GM20000 (cell line): Measurements from ENCODE around the gene TEKT5.
A peak's percentile ranks its signal among the peaks of the same experiment; 100 is the strongest.

Experiments used
- DNase-seq: peaks from one replicate; pipeline ENCODE4 v3.0.0; 2012; ENCODE audit warnings: low spot score
- TF ChIP-seq, protein P1 (sequence below): IDR thresholded peaks from 2 replicates; pipeline ENCODE4 v1.5.1; 2012; ENCODE audit warnings: mild to moderate bottlenecking, control low read depth; ENCODE audit errors: extremely low read depth, missing control alignments

TEKT5 gene

GRCh38 chr16:10620120-10620519, 74.6 kb downstream of the TEKT5 start:
- TF ChIP-seq, protein P1, sequence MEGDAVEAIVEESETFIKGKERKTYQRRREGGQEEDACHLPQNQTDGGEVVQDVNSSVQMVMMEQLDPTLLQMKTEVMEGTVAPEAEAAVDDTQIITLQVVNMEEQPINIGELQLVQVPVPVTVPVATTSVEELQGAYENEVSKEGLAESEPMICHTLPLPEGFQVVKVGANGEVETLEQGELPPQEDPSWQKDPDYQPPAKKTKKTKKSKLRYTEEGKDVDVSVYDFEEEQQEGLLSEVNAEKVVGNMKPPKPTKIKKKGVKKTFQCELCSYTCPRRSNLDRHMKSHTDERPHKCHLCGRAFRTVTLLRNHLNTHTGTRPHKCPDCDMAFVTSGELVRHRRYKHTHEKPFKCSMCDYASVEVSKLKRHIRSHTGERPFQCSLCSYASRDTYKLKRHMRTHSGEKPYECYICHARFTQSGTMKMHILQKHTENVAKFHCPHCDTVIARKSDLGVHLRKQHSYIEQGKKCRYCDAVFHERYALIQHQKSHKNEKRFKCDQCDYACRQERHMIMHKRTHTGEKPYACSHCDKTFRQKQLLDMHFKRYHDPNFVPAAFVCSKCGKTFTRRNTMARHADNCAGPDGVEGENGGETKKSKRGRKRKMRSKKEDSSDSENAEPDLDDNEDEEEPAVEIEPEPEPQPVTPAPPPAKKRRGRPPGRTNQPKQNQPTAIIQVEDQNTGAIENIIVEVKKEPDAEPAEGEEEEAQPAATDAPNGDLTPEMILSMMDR = no peak

GRCh38 chr16:10619271-10619849, 75.4 kb downstream of the TEKT5 start:
- DNase-seq = peak; percentile 51
- TF ChIP-seq, protein P1 = no peak

More at GRCh38 chr16:10620120-10620519, 74.6 kb downstream of the TEKT5 start:
- no peak for DNase-seq

DNA sequence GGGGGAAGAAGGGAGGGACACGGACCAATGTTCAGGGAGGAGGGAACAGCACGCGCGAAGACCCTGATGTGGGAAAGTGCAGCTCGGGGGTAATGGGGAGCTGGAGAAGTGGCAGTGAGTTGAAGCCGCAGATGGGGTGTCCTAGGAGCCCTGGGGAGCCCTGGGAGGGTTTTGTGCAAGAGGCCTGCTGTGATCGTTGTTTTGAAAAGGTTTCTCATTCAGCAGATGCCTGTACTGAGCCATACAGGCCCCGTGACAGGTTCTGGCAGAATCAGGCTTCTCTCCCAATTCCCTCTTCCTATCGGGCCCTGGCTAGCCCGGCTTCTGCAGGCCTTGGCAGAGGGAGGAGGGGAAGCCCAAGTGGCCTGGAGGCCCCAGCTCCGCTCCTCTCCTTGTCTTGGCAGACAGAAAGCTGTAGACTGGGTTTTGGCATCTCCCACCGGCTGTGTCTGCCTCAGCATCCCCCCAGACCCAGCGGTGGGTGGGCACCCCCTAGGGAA, 76.0 kb downstream of the TEKT5 start:
- TF ChIP-seq, protein P1 = no peak

GRCh38 chr16:10617662-10618420, 76.9 kb downstream of the TEKT5 start:
- no peak for DNase-seq
- TF ChIP-seq, protein P1 = no peak

More for the DNA sequence above, 76.0 kb downstream of the TEKT5 start:
- DNase-seq = no peak

DNA sequence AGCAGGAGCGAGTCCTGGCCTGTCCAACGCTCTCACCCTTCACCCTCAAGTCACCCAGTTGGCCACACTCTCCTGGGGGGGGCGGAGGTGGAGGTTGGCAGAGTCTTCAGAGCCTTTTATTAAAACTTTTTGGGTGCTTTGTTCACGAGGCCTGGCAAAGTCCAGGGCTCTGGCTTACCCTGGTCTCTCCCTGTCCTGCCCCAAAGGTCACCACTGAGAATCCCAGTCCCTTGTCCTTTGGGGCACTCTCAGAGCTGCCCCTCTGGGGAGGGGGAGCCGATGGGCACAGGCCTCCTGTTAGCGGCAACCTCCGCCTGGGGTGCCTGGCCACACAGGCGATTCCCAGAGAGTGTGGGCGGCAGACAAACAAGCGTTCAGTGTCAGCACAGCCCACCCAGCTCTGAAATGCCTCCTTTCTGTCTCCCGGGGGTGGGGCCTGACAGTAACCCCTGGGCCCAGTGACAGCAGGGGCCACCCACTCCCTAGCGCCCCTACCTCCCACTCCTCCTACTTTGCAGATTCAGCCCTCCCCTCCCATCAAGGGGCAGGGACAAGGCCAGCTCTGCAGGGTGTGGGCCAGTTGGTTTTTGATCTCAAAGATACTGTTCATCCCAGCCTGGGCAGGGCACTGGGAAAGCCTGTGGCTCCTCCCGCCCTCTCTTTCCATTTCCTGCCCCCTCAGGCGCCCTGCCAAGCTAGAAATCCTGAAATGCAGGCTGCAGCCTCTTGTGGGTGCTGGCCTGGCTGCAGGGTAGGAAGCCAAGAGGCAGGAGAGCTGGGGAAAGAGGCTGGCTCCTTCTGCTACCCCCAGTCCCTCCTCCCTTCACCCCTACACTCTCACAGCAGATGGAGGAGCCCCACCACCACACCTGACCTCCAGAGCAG, 77.7 kb downstream of the TEKT5 start:
- TF ChIP-seq, protein P1 = no peak
- DNase-seq = no peak

- DNase-seq = no peak
- TF ChIP-seq, protein P1 = no peak
These were observed 78.3 kb downstream of the TEKT5 start for GRCh38 chr16:10616419-10616755.
